ENCODE data around the gene SREBF2.

Gene SREBF2

GRCh38 chr22:41832553-41833368 is at the start of gene SREBF2:
Gene SREBF2 (plus strand): TSS chr22:41833105. CDS start chr22:41833271, 166 bp downstream.
- DNase-seq, result peak; percentile 96 to 99

GRCh38 chr22:41787331-41787730 is 45.6 kb upstream of the SREBF2 start:
- DNase-seq, result no peak

GRCh38 chr22:41793871-41794270 is 39.0 kb upstream of the SREBF2 start:
- no peak for DNase-seq

- DNase-seq, result no peak
Measured at GRCh38 chr22:41798736-41799135, 34.2 kb upstream of the SREBF2 start.

- peak in 1 of 2 donors; percentile 40 for DNase-seq
Measured at GRCh38 chr22:41799486-41800347, 33.2 kb upstream of the SREBF2 start.

GRCh38 chr22:41800348-41801146 is 32.4 kb upstream of the SREBF2 start, which contains the start of gene CCDC134:
Gene CCDC134 (plus strand): TSS chr22:41800679. CDS start chr22:41808891, 8,212 bp downstream.
- DNase-seq, result peak; percentile 86 to 88

- DNase-seq, result no peak
Measured at GRCh38 chr22:41801147-41801819, 31.6 kb upstream of the SREBF2 start.

GRCh38 chr22:41801886-41802285 is 31.0 kb upstream of the SREBF2 start:
- no peak for DNase-seq

- DNase-seq, result no peak
Measured at GRCh38 chr22:41805639-41806038, 27.3 kb upstream of the SREBF2 start.

- DNase-seq, result no peak
Measured at GRCh38 chr22:41808400-41808799, 24.5 kb upstream of the SREBF2 start.

- no peak for DNase-seq
Measured at GRCh38 chr22:41810022-41810421, 22.9 kb upstream of the SREBF2 start.

- DNase-seq, result no peak
Measured at GRCh38 chr22:41812805-41813545, 19.9 kb upstream of the SREBF2 start.

GRCh38 chr22:41813726-41814410 is 19.0 kb upstream of the SREBF2 start:
- no peak for DNase-seq

- DNase-seq, result no peak
Measured at GRCh38 chr22:41815716-41816115, 17.2 kb upstream of the SREBF2 start.

- no peak for DNase-seq
Measured at GRCh38 chr22:41816241-41816640, 16.7 kb upstream of the SREBF2 start.

GRCh38 chr22:41816871-41817270 is 16.0 kb upstream of the SREBF2 start:
- DNase-seq, result no peak

- DNase-seq, result no peak
Measured at GRCh38 chr22:41818011-41818410, 14.9 kb upstream of the SREBF2 start.

- no peak for DNase-seq
Measured at GRCh38 chr22:41818596-41818995, 14.3 kb upstream of the SREBF2 start.

- no peak for DNase-seq
Measured at GRCh38 chr22:41819257-41819656, 13.6 kb upstream of the SREBF2 start.

- no peak for DNase-seq
Measured at GRCh38 chr22:41820447-41820846, 12.5 kb upstream of the SREBF2 start.
